Measurements from ENCODE around the gene PRSS2.
"Not testable (repeated sequence)": the region's sequence is repeated elsewhere in the genome, so short reads cannot be mapped to it uniquely, and the experiment has no call there.

Gene PRSS2

GRCh38 chr7:142749218-142749993 lies 21.4 kb upstream of the PRSS2 start, which contains the start of gene PRSS1:
Gene PRSS1 (plus strand): TSS chr7:142749472. CDS start chr7:142749485, 13 bp downstream.
- no peak within 1 kb of the TSS for H3K4me3 ChIP-seq (ENCODE audit: low read length)
- H3K27me3 ChIP-seq (replicated peaks; ENCODE audit: control insufficient read depth, insufficient read depth, low read length), result peaks cover 23% of the 10 kb centered on the region
- no peaks in the 10 kb centered on the region for H3K36me3 ChIP-seq (ENCODE audit: control insufficient read depth, insufficient read depth, low read length, severe bottlenecking)
- H3K9me3 ChIP-seq (ENCODE audit: control insufficient read depth, low read length), result no peaks in the 10 kb centered on the region
- DNase-seq (ENCODE audit: low read depth), result no peak
- H3K4me1 ChIP-seq (ENCODE audit: control insufficient read depth, insufficient read depth, low read length), result no peaks in the 10 kb centered on the region
- no peak within 1 kb of the TSS for H3K9ac ChIP-seq (ENCODE audit: low read length)

GRCh38 chr7:142750321-142750938 lies 20.3 kb upstream of the PRSS2 start:
- Histone ChIP-seq H3K4me1 (ENCODE audit: control insufficient read depth, insufficient read depth, low read length) (no peaks in the 10 kb centered on the region), H3K9ac (ENCODE audit: low read length) (no peak overlapping the region), H3K4me3 (ENCODE audit: low read length) (no peak overlapping the region), H3K9me3 (ENCODE audit: control insufficient read depth, low read length) (no peaks in the 10 kb centered on the region), H3K27me3 (replicated peaks; ENCODE audit: control insufficient read depth, insufficient read depth, low read length) (peaks cover 23% of the 10 kb centered on the region), H3K36me3 (ENCODE audit: control insufficient read depth, insufficient read depth, low read length, severe bottlenecking) (no peaks in the 10 kb centered on the region)
- no peak for DNase-seq (ENCODE audit: low read depth)

- H3K4me3 ChIP-seq (ENCODE audit: low read length); H3K4me1 ChIP-seq (ENCODE audit: control insufficient read depth, insufficient read depth, low read length); H3K9ac ChIP-seq (ENCODE audit: low read length); H3K36me3 ChIP-seq (ENCODE audit: control insufficient read depth, insufficient read depth, low read length, severe bottlenecking); H3K9me3 ChIP-seq (ENCODE audit: control insufficient read depth, low read length); DNase-seq (ENCODE audit: low read depth): not testable (repeated sequence)
- H3K27me3 ChIP-seq (replicated peaks; ENCODE audit: control insufficient read depth, insufficient read depth, low read length), result peaks cover 17% of the 10 kb centered on the region
Observed at GRCh38 chr7:142751526-142752175, 19.1 kb upstream of the PRSS2 start.

- H3K4me1 ChIP-seq (ENCODE audit: control insufficient read depth, insufficient read depth, low read length), result no peaks in the 10 kb centered on the region
- no peak for DNase-seq (ENCODE audit: low read depth)
- no peaks in the 10 kb centered on the region for H3K36me3 ChIP-seq (ENCODE audit: control insufficient read depth, insufficient read depth, low read length, severe bottlenecking)
- H3K9me3 ChIP-seq (ENCODE audit: control insufficient read depth, low read length), result no peaks in the 10 kb centered on the region
- no peak overlapping the region for H3K4me3 ChIP-seq (ENCODE audit: low read length)
- no peak overlapping the region for H3K9ac ChIP-seq (ENCODE audit: low read length)
- peaks cover 14% of the 10 kb centered on the region for H3K27me3 ChIP-seq (replicated peaks; ENCODE audit: control insufficient read depth, insufficient read depth, low read length)
Observed at GRCh38 chr7:142752376-142753225, 18.2 kb upstream of the PRSS2 start.

- Histone ChIP-seq H3K36me3 (ENCODE audit: control insufficient read depth, insufficient read depth, low read length, severe bottlenecking) (no peaks in the 10 kb centered on the region), H3K27me3 (replicated peaks; ENCODE audit: control insufficient read depth, insufficient read depth, low read length) (peaks cover 14% of the 10 kb centered on the region), H3K9ac (ENCODE audit: low read length) (no peak overlapping the region), H3K4me1 (ENCODE audit: control insufficient read depth, insufficient read depth, low read length) (no peaks in the 10 kb centered on the region), H3K4me3 (ENCODE audit: low read length) (no peak overlapping the region), H3K9me3 (ENCODE audit: control insufficient read depth, low read length) (no peaks in the 10 kb centered on the region)
- DNase-seq (ENCODE audit: low read depth), result no peak
Observed at GRCh38 chr7:142753366-142753765, 17.4 kb upstream of the PRSS2 start.

GRCh38 chr7:142753925-142754491 lies 16.8 kb upstream of the PRSS2 start:
- peaks cover 14% of the 10 kb centered on the region for H3K27me3 ChIP-seq (replicated peaks; ENCODE audit: control insufficient read depth, insufficient read depth, low read length)
- H3K9me3 ChIP-seq (ENCODE audit: control insufficient read depth, low read length); H3K4me1 ChIP-seq (ENCODE audit: control insufficient read depth, insufficient read depth, low read length); DNase-seq (ENCODE audit: low read depth); H3K4me3 ChIP-seq (ENCODE audit: low read length); H3K36me3 ChIP-seq (ENCODE audit: control insufficient read depth, insufficient read depth, low read length, severe bottlenecking); H3K9ac ChIP-seq (ENCODE audit: low read length): not testable (repeated sequence)

- Histone ChIP-seq H3K36me3 (ENCODE audit: control insufficient read depth, insufficient read depth, low read length, severe bottlenecking) (no peaks in the 10 kb centered on the region), H3K9ac (ENCODE audit: low read length) (no peak overlapping the region), H3K27me3 (replicated peaks; ENCODE audit: control insufficient read depth, insufficient read depth, low read length) (peaks cover 11% of the 10 kb centered on the region), H3K4me3 (ENCODE audit: low read length) (no peak overlapping the region), H3K4me1 (ENCODE audit: control insufficient read depth, insufficient read depth, low read length) (no peaks in the 10 kb centered on the region), H3K9me3 (ENCODE audit: control insufficient read depth, low read length) (no peaks in the 10 kb centered on the region)
- no peak for DNase-seq (ENCODE audit: low read depth)
Observed at GRCh38 chr7:142754681-142755575, 15.8 kb upstream of the PRSS2 start.

GRCh38 chr7:142758312-142758711 lies 12.5 kb upstream of the PRSS2 start:
- not testable (repeated sequence) for H3K9ac ChIP-seq (ENCODE audit: low read length); H3K36me3 ChIP-seq (ENCODE audit: control insufficient read depth, insufficient read depth, low read length, severe bottlenecking); H3K4me1 ChIP-seq (ENCODE audit: control insufficient read depth, insufficient read depth, low read length); H3K9me3 ChIP-seq (ENCODE audit: control insufficient read depth, low read length); DNase-seq (ENCODE audit: low read depth); H3K4me3 ChIP-seq (ENCODE audit: low read length)
- H3K27me3 ChIP-seq (replicated peaks; ENCODE audit: control insufficient read depth, insufficient read depth, low read length), result peaks cover 17% of the 10 kb centered on the region

GRCh38 chr7:142759433-142759832 lies 11.3 kb upstream of the PRSS2 start:
- no peaks in the 10 kb centered on the region for H3K4me1 ChIP-seq (ENCODE audit: control insufficient read depth, insufficient read depth, low read length)
- no peaks in the 10 kb centered on the region for H3K36me3 ChIP-seq (ENCODE audit: control insufficient read depth, insufficient read depth, low read length, severe bottlenecking)
- H3K9me3 ChIP-seq (ENCODE audit: control insufficient read depth, low read length), result no peaks in the 10 kb centered on the region
- H3K27me3 ChIP-seq (replicated peaks; ENCODE audit: control insufficient read depth, insufficient read depth, low read length), result peaks cover 25% of the 10 kb centered on the region
- no peak overlapping the region for H3K4me3 ChIP-seq (ENCODE audit: low read length)
- no peak overlapping the region for H3K9ac ChIP-seq (ENCODE audit: low read length)
- DNase-seq (ENCODE audit: low read depth), result no peak

GRCh38 chr7:142760071-142760642 lies 10.6 kb upstream of the PRSS2 start:
- Histone ChIP-seq H3K27me3 (replicated peaks; ENCODE audit: control insufficient read depth, insufficient read depth, low read length) (peaks cover 25% of the 10 kb centered on the region), H3K4me1 (ENCODE audit: control insufficient read depth, insufficient read depth, low read length) (no peaks in the 10 kb centered on the region), H3K9me3 (ENCODE audit: control insufficient read depth, low read length) (no peaks in the 10 kb centered on the region), H3K4me3 (ENCODE audit: low read length) (no peak overlapping the region), H3K9ac (ENCODE audit: low read length) (no peak overlapping the region), H3K36me3 (ENCODE audit: control insufficient read depth, insufficient read depth, low read length, severe bottlenecking) (no peaks in the 10 kb centered on the region)
- DNase-seq (ENCODE audit: low read depth), result no peak

Data from adipocyte (in vitro differentiated cells).